ENCODE results near the gene PPP1R13B.

The PPP1R13B gene

GRCh38 chr14:103817595-103817994 is 29.8 kb downstream of the PPP1R13B start:
- FAIRE-seq (no peak), DNase-seq (ENCODE audit: insufficient read length, low spot score) (no peak)
- no peak for TF ChIP-seq CTCF (IDR thresholded peaks at IDR 0.05; ENCODE audit: insufficient read depth, missing control alignments)

GRCh38 chr14:103816991-103817390 is 30.4 kb downstream of the PPP1R13B start:
- DNase-seq (ENCODE audit: insufficient read length, low spot score) (no peak), FAIRE-seq (no peak)
- no peak for TF ChIP-seq CTCF (IDR thresholded peaks at IDR 0.05; ENCODE audit: insufficient read depth, missing control alignments)

- no peak for FAIRE-seq
- no peak for DNase-seq (ENCODE audit: insufficient read length, low spot score)
- TF ChIP-seq CTCF (IDR thresholded peaks at IDR 0.05; ENCODE audit: insufficient read depth, missing control alignments) = no peak
Measured at GRCh38 chr14:103815253-103815652, 32.1 kb downstream of the PPP1R13B start.

- FAIRE-seq = no peak
Measured at GRCh38 chr14:103811189-103811588, 36.2 kb downstream of the PPP1R13B start.

GRCh38 chr14:103808403-103809001 is 38.9 kb downstream of the PPP1R13B start:
- no peak for FAIRE-seq
- DNase-seq (ENCODE audit: insufficient read length, low spot score) = no peak
- TF ChIP-seq CTCF (IDR thresholded peaks at IDR 0.05; ENCODE audit: insufficient read depth, missing control alignments) = peak; percentile 93

More at GRCh38 chr14:103811189-103811588, 36.2 kb downstream of the PPP1R13B start:
- DNase-seq (ENCODE audit: insufficient read length, low spot score) = no peak
- TF ChIP-seq CTCF (IDR thresholded peaks at IDR 0.05; ENCODE audit: insufficient read depth, missing control alignments) = no peak

GRCh38 chr14:103806805-103807204 is 40.6 kb downstream of the PPP1R13B start:
- DNase-seq (ENCODE audit: insufficient read length, low spot score) (no peak), FAIRE-seq (no peak)
- TF ChIP-seq CTCF (IDR thresholded peaks at IDR 0.05; ENCODE audit: insufficient read depth, missing control alignments) = no peak

- DNase-seq (ENCODE audit: insufficient read length, low spot score) = no peak
- FAIRE-seq = no peak
- no peak for TF ChIP-seq CTCF (IDR thresholded peaks at IDR 0.05; ENCODE audit: insufficient read depth, missing control alignments)
Measured at GRCh38 chr14:103805708-103806107, 41.7 kb downstream of the PPP1R13B start.
